A549 (cell line): ENCODE data around the gene RCOR2. TPM values are rescaled to one million over a fixed set of nuclear protein-coding genes. Genes with fewer than 3 reads are reported as not detected.

Experiments used
- ATAC-seq, 2 experiments: fragments of 200-7000 bp in 1 of 2; fragments of >200 bp in 1 of 2; cut with Nextera tagmentation in 1 of 2; cut with Tn5 transposase in 1 of 2; 3 replicates each; pipeline versions ENCODE4 v1.8.0 to v1.9.1; 2018 to 2020; ENCODE audit warnings: mild to moderate bottlenecking in 1 of 2, moderate library complexity in 1 of 2
- CTCF ChIA-PET: fragments of 300-600 bp; sonication (Branson Sonifier 250); formaldehyde crosslinking; extraction: SDS; loops from one replicate; lab custom pipeline; 2021; ENCODE audit warnings: antibody characterized with exemption, inconsistent platforms; lab: Yijun Ruan, JAX
- POLR2A ChIA-PET: fragments of 350-600 bp; formaldehyde crosslinking; extraction: SDS; loops from one replicate; lab custom pipeline; 2021; ENCODE audit warnings: antibody characterized with exemption, inconsistent platforms; lab: Yijun Ruan, JAX
- DNase-seq, 2 experiments: peaks; one replicate each; pipeline versions ENCODE4 v3.0.0 to v3.0.0-alpha.2; 2011 to 2016; ENCODE audit warnings: low read depth in 1 of 2, low spot score in 1 of 2
- FAIRE-seq: peaks from 2 replicates; lab custom pipeline; 2011; peaks lifted over from hg19 to GRCh38; lab: Jason Lieb, UNC
- H3K27ac ChIP-seq, 2 experiments: fragments of >200 bp; sonication (Bioruptor Twin); formaldehyde crosslinking; 3 replicates each; pipeline ENCODE4 v1.5.1; 2016 to 2017
- H3K4me1 ChIP-seq: fragments of >200 bp; sonication (Bioruptor Twin); formaldehyde crosslinking; 3 replicates; pipeline ENCODE4 v1.6.1; 2016
- H3K4me2 ChIP-seq: fragments of >200 bp; sonication (Bioruptor Twin); formaldehyde crosslinking; 3 replicates; pipeline ENCODE4 v1.6.1; 2016
- H3K4me3 ChIP-seq: fragments of >200 bp; sonication (Bioruptor Twin); formaldehyde crosslinking; 3 replicates; pipeline ENCODE4 v1.5.1; 2016
- H3K9me3 ChIP-seq: fragments of >200 bp; sonication (Bioruptor Twin); formaldehyde crosslinking; 3 replicates; pipeline ENCODE4 v1.6.1; 2016
- BHLHE40 ChIP-seq: IDR thresholded peaks from 2 replicates; pipeline ENCODE4 v1.6.1; 2012; ENCODE audit warnings: low read depth, low read length, inconsistent platforms
- CHD2 ChIP-seq: fragments of 150-350 bp; IDR thresholded peaks from 2 replicates; pipeline ENCODE4 v1.6.1; 2014; ENCODE audit warnings: low read length; ENCODE audit not compliant: partially characterized antibody
- FOSL2 ChIP-seq, 2 experiments: fragments of 450-650 bp in 1 of 2; fragments of >200 bp in 1 of 2; sonication (Bioruptor Twin) in 1 of 2; formaldehyde crosslinking; IDR thresholded peaks; 2 replicates each; pipeline versions ENCODE4 v1.5.0 to v1.6.1; 2016 to 2020; ENCODE audit warnings: mild to moderate bottlenecking in 1 of 2, moderate library complexity in 1 of 2
- GATA3 ChIP-seq: IDR thresholded peaks from 2 replicates; pipeline ENCODE4 v1.6.1; 2012; ENCODE audit warnings: borderline replicate concordance
- HDAC2 ChIP-seq: fragments of 200-600 bp; sonication (generic); IDR thresholded peaks from 2 replicates; pipeline ENCODE4 v1.6.1; 2016
- JUN ChIP-seq, 2 experiments: fragments of >200 bp; sonication (Bioruptor Twin); formaldehyde crosslinking; IDR thresholded peaks; 2 replicates in 1 of 2; 3 replicates in 1 of 2; pipeline ENCODE4 v1.6.1; 2016 to 2017
- MAZ ChIP-seq: fragments of 150-350 bp; IDR thresholded peaks from 2 replicates; pipeline ENCODE4 v1.6.1; 2014; ENCODE audit warnings: antibody characterized with exemption, low read depth, low read length, borderline replicate concordance
- PHF8 ChIP-seq: fragments of 200-600 bp; sonication (generic); IDR thresholded peaks from 2 replicates; pipeline ENCODE4 v1.6.1; 2016; ENCODE audit warnings: low read depth, mild to moderate bottlenecking, antibody characterized with exemption, moderate library complexity, borderline replicate concordance
- RAD21 ChIP-seq, 2 experiments: fragments of >200 bp in 1 of 2; sonication (Bioruptor Twin) in 1 of 2; formaldehyde crosslinking in 1 of 2; IDR thresholded peaks in 1 of 2; conservative IDR thresholded peaks in 1 of 2; 2 replicates in 1 of 2; 3 replicates in 1 of 2; pipeline ENCODE4 v1.6.1; 2012 to 2018; ENCODE audit warnings: inconsistent platforms in 1 of 2
- REST ChIP-seq: fragments of 200-600 bp; sonication (generic); IDR thresholded peaks from 2 replicates; pipeline ENCODE4 v1.6.1; 2016; ENCODE audit warnings: antibody characterized with exemption, mild to moderate bottlenecking, moderate library complexity
- RFX5 ChIP-seq: fragments of 450-650 bp; IDR thresholded peaks from 2 replicates; pipeline ENCODE4 v1.7.1; 2014; ENCODE audit warnings: antibody characterized with exemption, mild to moderate bottlenecking, moderate library complexity
- RNF2 ChIP-seq: fragments of 200-600 bp; sonication (generic); IDR thresholded peaks from 2 replicates; pipeline ENCODE4 v1.6.1; 2016; ENCODE audit warnings: low read depth, mild to moderate bottlenecking, antibody characterized with exemption, moderate library complexity, borderline replicate concordance
- TFCP2L1 ChIP-seq: fragments of 250-450 bp; sonication (Bioruptor Pico); IDR thresholded peaks from 2 replicates; pipeline ENCODE4 v1.5.0; 2021; ENCODE audit warnings: mild to moderate bottlenecking
- ZNF302 ChIP-seq: fragments of 250-450 bp; sonication (Bioruptor Pico); IDR thresholded peaks from 2 replicates; pipeline ENCODE4 v1.9.0; 2021; ENCODE audit warnings: inconsistent platforms, mild to moderate bottlenecking, moderate library complexity
- WGBS: methylation state at CpG from one replicate; pipeline ENCODE4 v1.1.6; 2017; ENCODE audit errors: missing lambda C conversion rate; 5-methylcytosine and 5-hydroxymethylcytosine counted together
- polyA plus RNA-seq, 4 experiments: library from polyadenylated mRNA; depleted of rRNA in 3 of 4; stranded (reverse); fragments of >200 nt; fragmentation: RNase III in 1 of 4; extraction: RNeasy Plus Mini Kit Qiagen cat#74134 plus additional on column Dnase treatment in 1 of 4; gene quantifications; 2 replicates in 3 of 4; 3 replicates in 1 of 4; pipeline ENCODE4 v1.2.3, GENCODE V29; 2011 to 2017
- TF ChIP-seq, protein P1 (sequence below): fragments of >200 bp; sonication (Bioruptor Twin); formaldehyde crosslinking; IDR thresholded peaks from 3 replicates; pipeline ENCODE4 v1.5.1; 2016
- TF ChIP-seq, protein P2 (sequence below): IDR thresholded peaks from 2 replicates; pipeline ENCODE4 v1.6.1; 2012
- TF ChIP-seq, protein P3 (sequence below): fragments of 250-450 bp; sonication (Bioruptor Pico); IDR thresholded peaks from 2 replicates; pipeline ENCODE4 v1.5.0; 2021; ENCODE audit warnings: mild to moderate bottlenecking, moderate library complexity, borderline replicate concordance
- TF ChIP-seq, protein P4 (sequence below): IDR thresholded peaks from 2 replicates; pipeline ENCODE4 v1.6.1; 2012
- TF ChIP-seq, protein P5 (sequence below): fragments of >200 bp; sonication (Bioruptor Twin); formaldehyde crosslinking; IDR thresholded peaks from 3 replicates; pipeline ENCODE4 v1.6.1; 2016

Gene RCOR2
- polyA plus RNA-seq, 2 of the 4 experiments (the other 2 are of a cell fraction) = 0.46 to 2.5 TPM

DNA sequence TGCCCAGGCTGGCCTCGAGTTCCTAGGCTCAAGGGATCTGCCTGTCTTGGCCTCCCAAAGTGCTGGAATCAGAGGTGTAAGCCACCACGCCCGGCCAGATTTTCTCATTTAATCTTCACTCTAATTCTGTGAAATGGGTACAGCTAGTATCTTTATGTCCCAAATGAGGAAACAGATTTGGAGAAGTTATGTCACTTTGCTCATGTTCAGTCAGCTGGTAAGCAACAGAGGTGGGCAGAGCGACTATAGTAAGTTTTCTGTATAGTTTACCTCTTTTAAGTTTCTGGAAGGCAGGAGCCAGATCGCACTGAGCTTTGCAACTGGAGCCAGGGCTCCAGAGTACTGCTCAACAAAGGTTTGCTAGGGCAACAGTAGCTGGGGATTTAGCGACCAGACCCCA is 33.2 kb downstream of the RCOR2 start:
- Histone ChIP-seq H3K9me3 (no peaks in the 10 kb centered on the region), H3K4me2 (no peak overlapping the region), H3K4me1 (peaks cover 36% of the 10 kb centered on the region), H3K27ac (no peak overlapping the region), H3K4me3 (no peak overlapping the region)
- TF ChIP-seq BHLHE40 (no peak), ZNF302 (CRISPR knock-in tag) (no peak), TFCP2L1 (CRISPR knock-in tag) (no peak), CHD2 (no peak), PHF8 (no peak), RFX5 (no peak), HDAC2 (no peak), JUN (IDR thresholded peaks at IDR 0.05) (no peak), GATA3 (no peak), MAZ (no peak), REST (no peak), RAD21 (conservative IDR thresholded peaks at IDR 0.05 in 1 of 2, IDR thresholded peaks at IDR 0.05 in 1 of 2) (no peak), FOSL2 (IDR thresholded peaks at IDR 0.05) (no peak), FOSL2 (CRISPR knock-in tag; IDR thresholded peaks at IDR 0.05) (no peak), RNF2 (no peak)
- TF ChIP-seq, protein P1, sequence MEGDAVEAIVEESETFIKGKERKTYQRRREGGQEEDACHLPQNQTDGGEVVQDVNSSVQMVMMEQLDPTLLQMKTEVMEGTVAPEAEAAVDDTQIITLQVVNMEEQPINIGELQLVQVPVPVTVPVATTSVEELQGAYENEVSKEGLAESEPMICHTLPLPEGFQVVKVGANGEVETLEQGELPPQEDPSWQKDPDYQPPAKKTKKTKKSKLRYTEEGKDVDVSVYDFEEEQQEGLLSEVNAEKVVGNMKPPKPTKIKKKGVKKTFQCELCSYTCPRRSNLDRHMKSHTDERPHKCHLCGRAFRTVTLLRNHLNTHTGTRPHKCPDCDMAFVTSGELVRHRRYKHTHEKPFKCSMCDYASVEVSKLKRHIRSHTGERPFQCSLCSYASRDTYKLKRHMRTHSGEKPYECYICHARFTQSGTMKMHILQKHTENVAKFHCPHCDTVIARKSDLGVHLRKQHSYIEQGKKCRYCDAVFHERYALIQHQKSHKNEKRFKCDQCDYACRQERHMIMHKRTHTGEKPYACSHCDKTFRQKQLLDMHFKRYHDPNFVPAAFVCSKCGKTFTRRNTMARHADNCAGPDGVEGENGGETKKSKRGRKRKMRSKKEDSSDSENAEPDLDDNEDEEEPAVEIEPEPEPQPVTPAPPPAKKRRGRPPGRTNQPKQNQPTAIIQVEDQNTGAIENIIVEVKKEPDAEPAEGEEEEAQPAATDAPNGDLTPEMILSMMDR = no peak
- TF ChIP-seq, protein P2, sequence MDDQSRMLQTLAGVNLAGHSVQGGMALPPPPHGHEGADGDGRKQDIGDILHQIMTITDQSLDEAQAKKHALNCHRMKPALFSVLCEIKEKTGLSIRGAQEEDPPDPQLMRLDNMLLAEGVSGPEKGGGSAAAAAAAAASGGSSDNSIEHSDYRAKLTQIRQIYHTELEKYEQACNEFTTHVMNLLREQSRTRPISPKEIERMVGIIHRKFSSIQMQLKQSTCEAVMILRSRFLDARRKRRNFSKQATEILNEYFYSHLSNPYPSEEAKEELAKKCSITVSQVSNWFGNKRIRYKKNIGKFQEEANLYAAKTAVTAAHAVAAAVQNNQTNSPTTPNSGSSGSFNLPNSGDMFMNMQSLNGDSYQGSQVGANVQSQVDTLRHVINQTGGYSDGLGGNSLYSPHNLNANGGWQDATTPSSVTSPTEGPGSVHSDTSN = no peak
- TF ChIP-seq, protein P3, sequence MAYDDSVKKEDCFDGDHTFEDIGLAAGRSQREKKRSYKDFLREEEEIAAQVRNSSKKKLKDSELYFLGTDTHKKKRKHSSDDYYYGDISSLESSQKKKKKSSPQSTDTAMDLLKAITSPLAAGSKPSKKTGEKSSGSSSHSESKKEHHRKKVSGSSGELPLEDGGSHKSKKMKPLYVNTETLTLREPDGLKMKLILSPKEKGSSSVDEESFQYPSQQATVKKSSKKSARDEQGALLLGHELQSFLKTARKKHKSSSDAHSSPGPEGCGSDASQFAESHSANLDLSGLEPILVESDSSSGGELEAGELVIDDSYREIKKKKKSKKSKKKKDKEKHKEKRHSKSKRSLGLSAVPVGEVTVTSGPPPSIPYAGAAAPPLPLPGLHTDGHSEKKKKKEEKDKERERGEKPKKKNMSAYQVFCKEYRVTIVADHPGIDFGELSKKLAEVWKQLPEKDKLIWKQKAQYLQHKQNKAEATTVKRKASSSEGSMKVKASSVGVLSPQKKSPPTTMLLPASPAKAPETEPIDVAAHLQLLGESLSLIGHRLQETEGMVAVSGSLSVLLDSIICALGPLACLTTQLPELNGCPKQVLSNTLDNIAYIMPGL (CRISPR knock-in tag) = no peak
- TF ChIP-seq, protein P4, sequence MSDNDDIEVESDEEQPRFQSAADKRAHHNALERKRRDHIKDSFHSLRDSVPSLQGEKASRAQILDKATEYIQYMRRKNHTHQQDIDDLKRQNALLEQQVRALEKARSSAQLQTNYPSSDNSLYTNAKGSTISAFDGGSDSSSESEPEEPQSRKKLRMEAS = no peak
- TF ChIP-seq, protein P5, sequence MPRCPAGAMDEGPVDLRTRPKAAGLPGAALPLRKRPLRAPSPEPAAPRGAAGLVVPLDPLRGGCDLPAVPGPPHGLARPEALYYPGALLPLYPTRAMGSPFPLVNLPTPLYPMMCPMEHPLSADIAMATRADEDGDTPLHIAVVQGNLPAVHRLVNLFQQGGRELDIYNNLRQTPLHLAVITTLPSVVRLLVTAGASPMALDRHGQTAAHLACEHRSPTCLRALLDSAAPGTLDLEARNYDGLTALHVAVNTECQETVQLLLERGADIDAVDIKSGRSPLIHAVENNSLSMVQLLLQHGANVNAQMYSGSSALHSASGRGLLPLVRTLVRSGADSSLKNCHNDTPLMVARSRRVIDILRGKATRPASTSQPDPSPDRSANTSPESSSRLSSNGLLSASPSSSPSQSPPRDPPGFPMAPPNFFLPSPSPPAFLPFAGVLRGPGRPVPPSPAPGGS = no peak
- ATAC-seq (no peak), DNase-seq (no peak), FAIRE-seq (no peak)
- ChIA-PET CTCF (interaction anchor here (0.8 to 5.7 kb wide), 8 partner anchors 9 to 385 kb away, joined by 3 to 27 read pairs (median 4); no protein-coding TSS in a partner anchor), POLR2A (interaction anchor here (1.4 kb wide), 1 partner anchor 45 kb away, joined by 4 read pairs; the partner anchor contains the start of gene MARK2)
- WGBS = 92% methylated on average over 6 of the region's 6 CpGs
